Activated T-helper 2 cell treated with anti-CD3 and anti-CD28 coated beads, Interferon-gamma antibody, Interleukin-2, Interleukin-4, amounts not matched to agents 10 μg/mL and 5 μg/mL and 100 μg/mL, durations not matched to agents 14 hours and 24 hours and 36 hours (primary cell): ENCODE data around the gene EPDR1. TPM values are rescaled to one million over a fixed set of nuclear protein-coding genes. Genes with fewer than 3 reads are reported as not detected.
"Not testable (repeated sequence)": the region's sequence is repeated elsewhere in the genome, so short reads cannot be mapped to it uniquely, and the experiment has no call there.

Source experiments
- DNase-seq: peaks from one replicate; pipeline ENCODE4 v3.0.0; 2021; ENCODE audit warnings: low spot score
- H3K27ac Mint-ChIP-seq: one replicate; pipeline ENCODE4 v1.8.0; 2021; ENCODE audit warnings: mixed read lengths
- H3K27me3 Mint-ChIP-seq: one replicate; pipeline ENCODE4 v1.8.0; 2021; ENCODE audit warnings: low read depth, mixed read lengths
- H3K36me3 Mint-ChIP-seq: one replicate; pipeline ENCODE4 v1.8.0; 2021; ENCODE audit warnings: low read depth, mixed read lengths
- H3K4me1 Mint-ChIP-seq: one replicate; pipeline ENCODE4 v1.8.0; 2021; ENCODE audit warnings: low read depth, mixed read lengths
- H3K4me3 Mint-ChIP-seq: one replicate; pipeline ENCODE4 v1.8.0; 2021; ENCODE audit warnings: low read depth, mild to moderate bottlenecking, moderate library complexity, mixed read lengths
- H3K9me3 Mint-ChIP-seq: one replicate; pipeline ENCODE4 v1.8.0; 2021; ENCODE audit warnings: mixed read lengths
- intact Hi-C: fragments of 100-400 bp; cut with micrococcal nuclease; formaldehyde crosslinking; loops from one replicate; pipeline ENCODE4 v1.15.1; 2023
- total RNA-seq: library from RNA; stranded (reverse); gene quantifications from 2 replicates; pipeline ENCODE4 v1.2.3, GENCODE V29; 2022

EPDR1 gene
- total RNA-seq, 1 donor from 2014 or later = 1.1 TPM

DNA sequence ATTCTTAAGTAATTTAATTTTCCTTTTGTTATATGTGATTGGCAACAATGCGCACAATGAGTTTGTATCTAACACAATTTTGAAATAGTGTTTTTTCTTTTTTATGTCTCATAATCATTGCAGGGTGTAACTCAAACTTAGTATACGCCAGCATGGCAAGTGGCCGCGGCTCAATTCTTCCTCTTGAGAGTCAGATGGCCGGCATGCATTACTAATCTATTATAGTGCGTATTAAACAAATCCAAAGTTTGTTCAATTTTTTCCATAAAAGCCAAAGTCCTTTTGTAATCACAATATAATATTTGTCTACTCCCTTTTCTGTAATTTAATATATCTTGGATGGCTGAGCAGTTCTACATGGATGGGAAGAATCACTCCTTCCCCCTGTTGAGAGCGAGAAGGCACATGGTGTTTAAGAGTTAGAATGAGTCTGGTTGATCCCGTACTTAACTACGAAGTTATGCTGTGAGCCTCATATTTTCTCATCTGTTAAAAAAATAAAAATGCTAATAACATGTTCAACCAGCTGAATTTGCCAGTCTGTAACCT lies 12.7 kb downstream of the EPDR1 start:
- H3K4me1 Mint-ChIP-seq = no peaks in the 10 kb centered on the region
- no peaks in the 10 kb centered on the region for H3K36me3 Mint-ChIP-seq
- no peak for DNase-seq
- no peaks in the 10 kb centered on the region for H3K9me3 Mint-ChIP-seq
- no peak overlapping the region for H3K27ac Mint-ChIP-seq
- no peaks in the 10 kb centered on the region for H3K27me3 Mint-ChIP-seq
- intact Hi-C loops = no loop called here
- H3K4me3 Mint-ChIP-seq = no peak overlapping the region

DNA sequence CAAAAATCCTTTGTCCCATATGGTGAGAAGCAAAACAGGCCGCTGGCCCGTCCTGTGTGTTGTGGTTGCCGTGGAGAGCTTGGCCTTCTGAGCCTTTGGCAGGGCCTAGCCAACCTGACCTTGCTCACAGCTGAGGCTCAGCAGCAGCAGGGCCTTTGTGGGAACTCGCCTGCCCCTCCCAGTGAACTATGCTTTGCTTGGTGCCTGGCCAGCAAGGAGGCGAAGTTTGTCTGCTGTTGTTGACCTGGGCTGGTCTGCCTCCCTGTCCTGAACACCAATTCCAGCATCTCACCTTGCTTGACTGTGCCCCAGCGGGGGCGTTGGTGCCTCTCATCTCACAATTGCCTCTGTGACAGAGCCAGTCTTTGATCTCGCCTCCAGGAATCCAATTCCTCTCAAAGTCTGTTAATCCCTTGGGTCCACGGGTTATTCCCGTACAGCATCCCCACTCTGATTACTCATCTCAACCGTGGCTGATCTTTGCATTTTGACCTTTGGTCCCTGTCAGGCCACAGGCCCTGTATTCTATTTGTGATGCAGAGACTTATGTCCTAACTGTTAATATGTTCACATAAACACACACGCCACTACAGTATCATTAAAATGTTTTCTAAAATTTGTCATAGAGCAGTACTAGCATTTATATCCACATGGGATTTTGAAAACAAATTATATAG lies 22.6 kb downstream of the EPDR1 start:
- Mint-ChIP-seq H3K27me3 (peaks cover 3% of the 10 kb centered on the region), H3K4me3 (no peak overlapping the region), H3K27ac (no peak overlapping the region)

DNA sequence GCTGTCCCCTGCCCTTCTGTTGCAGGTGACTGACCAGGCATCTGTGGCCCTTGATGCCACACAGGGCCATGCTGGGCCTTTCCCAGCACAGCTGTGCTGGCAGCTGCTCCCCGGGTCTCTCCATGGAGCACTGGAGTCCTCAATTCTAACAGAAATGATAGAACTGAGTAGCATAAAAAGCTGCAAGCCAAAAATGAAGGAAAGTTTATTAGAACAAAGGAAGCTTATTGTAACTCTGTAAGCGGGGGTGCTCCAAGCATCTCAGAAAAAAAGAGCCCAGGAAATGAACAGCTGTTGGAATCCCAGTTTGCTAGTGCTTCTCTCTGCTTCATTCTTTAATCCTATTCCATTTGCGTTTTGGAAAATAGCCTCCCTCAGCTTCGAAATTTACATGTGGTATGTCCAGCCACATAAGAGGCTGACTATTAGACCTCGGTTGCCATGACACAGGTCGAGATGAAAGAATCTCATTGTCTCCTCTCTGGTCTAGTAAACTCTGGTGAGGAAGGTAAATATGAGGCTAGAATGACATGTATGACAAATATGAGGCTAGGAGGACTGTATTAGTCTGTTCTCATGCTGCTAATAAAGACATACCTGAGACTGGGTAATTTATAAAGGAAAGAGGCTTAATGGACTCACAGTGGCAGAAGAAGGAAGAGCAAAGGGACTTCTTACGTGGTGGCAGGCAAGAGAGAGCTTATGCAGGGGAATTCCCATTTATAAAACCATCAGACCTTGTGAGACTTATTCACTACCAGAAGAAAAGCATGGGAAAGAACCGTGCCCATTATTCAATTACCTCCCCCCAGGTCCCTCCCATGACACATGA lies 23.7 kb downstream of the EPDR1 start:
- no peak overlapping the region for H3K27ac Mint-ChIP-seq
- peaks cover 3% of the 10 kb centered on the region for H3K27me3 Mint-ChIP-seq
- H3K4me3 Mint-ChIP-seq = no peak overlapping the region
- no peaks in the 10 kb centered on the region for H3K9me3 Mint-ChIP-seq
- no peaks in the 10 kb centered on the region for H3K36me3 Mint-ChIP-seq
- intact Hi-C loops = no loop called here
- no peak for DNase-seq
- no peaks in the 10 kb centered on the region for H3K4me1 Mint-ChIP-seq

More for the DNA sequence above, 22.6 kb downstream of the EPDR1 start:
- H3K4me1 Mint-ChIP-seq = no peaks in the 10 kb centered on the region
- intact Hi-C loops = no loop called here
- no peaks in the 10 kb centered on the region for H3K9me3 Mint-ChIP-seq
- no peaks in the 10 kb centered on the region for H3K36me3 Mint-ChIP-seq
- no peak for DNase-seq

DNA sequence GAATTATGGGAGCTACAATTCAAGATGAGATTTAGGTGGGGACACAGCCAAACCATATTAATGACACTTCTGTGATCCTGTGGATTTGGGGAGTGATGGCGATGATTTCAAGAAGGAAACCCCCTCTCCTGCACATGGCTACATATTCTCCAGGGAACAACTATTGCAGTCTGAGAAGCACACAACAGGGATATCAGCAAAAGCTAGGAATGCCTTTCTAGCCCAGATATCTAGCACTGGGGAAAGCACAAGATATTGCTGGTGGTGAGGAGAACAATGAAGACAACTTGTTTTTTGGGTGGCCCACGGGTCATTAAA lies 24.3 kb downstream of the EPDR1 start:
- peaks cover 3% of the 10 kb centered on the region for H3K27me3 Mint-ChIP-seq
- no peak overlapping the region for H3K4me3 Mint-ChIP-seq
- no peaks in the 10 kb centered on the region for H3K9me3 Mint-ChIP-seq
- DNase-seq = no peak
- no peaks in the 10 kb centered on the region for H3K4me1 Mint-ChIP-seq
- intact Hi-C loops = no loop called here
- H3K27ac Mint-ChIP-seq = no peak overlapping the region
- H3K36me3 Mint-ChIP-seq = no peaks in the 10 kb centered on the region

DNA sequence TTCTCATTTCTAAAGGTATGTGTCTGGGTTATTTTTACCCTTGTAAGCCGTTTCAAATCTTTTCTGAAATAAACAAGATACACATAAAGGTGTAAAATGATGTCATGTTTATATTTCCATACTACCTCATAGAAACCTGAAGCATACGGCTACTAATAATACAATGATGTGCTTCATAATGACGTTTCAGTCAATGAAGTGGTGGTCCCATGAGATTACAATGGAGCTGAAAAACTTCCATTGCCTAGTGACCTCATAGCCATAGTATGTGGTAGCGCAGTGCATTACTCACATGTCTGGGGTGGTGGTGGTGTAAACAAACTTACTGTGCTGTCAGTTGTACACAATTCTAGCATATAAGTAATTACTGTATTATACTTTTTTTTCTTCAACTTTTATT lies 24.9 kb downstream of the EPDR1 start:
- Mint-ChIP-seq H3K36me3 (no peaks in the 10 kb centered on the region), H3K4me1 (no peaks in the 10 kb centered on the region)

DNA sequence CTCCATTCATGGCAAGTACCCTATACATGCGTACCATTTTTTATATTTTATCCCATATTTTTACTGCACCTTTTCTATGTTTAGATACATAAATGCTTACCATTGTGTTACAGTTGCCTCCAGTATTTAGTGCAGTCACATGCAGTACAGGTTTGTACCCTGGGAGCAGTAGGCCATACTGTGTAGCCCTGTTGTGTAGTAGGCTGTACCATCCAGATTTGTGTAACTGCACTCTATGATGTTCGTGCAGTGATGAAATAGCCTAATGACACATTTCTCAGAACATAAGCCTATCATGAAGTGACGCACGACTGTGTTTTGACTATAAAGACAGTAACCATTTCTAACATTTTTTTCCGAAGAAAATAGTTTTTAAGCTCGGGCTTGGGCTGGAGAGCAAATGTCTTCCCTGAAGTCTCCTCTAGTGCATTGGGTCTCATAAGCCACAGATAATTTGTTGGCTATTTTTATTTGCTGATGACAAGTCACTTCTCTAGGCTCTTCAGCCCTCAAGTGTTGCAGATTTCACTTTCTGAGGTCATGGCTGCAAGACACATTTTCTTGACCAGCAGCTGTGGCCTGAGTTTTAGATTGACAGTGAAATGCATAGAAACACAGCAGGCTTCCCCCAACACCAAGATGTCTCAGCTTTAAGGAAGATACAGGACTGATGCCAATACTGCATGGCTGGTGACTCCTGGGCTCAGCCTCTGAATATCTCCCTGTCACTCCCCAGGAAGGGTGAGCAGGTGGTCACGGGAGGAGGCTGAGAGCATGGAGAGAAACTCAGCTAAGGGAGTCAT lies 26.9 kb downstream of the EPDR1 start:
- Mint-ChIP-seq H3K9me3 (no peaks in the 10 kb centered on the region), H3K4me1 (no peaks in the 10 kb centered on the region), H3K27me3 (no peaks in the 10 kb centered on the region), H3K36me3 (no peaks in the 10 kb centered on the region), H3K27ac (no peak overlapping the region), H3K4me3 (no peak overlapping the region)
- no peak for DNase-seq
- intact Hi-C loops = no loop called here

More for the DNA sequence above, 24.9 kb downstream of the EPDR1 start:
- no peak for DNase-seq
- H3K4me3 Mint-ChIP-seq = no peak overlapping the region
- intact Hi-C loops = no loop called here
- no peaks in the 10 kb centered on the region for H3K9me3 Mint-ChIP-seq
- no peak overlapping the region for H3K27ac Mint-ChIP-seq
- no peaks in the 10 kb centered on the region for H3K27me3 Mint-ChIP-seq

DNA sequence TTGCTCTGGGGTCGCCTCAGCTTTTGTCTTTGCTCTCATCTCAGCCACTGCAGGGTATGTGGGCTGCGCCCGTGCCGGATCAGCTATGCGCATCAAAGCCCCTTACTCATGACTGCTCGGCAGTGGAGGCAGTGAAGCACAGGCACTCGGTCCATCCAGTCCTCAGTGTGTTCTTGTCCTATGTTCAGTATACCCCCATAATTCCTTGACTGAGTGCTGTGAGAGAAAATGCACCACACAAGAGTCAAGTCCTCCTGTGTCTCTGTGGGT lies 27.4 kb downstream of the EPDR1 start:
- DNase-seq = no peak
- intact Hi-C loops = no loop called here
- Mint-ChIP-seq H3K27ac (no peak overlapping the region), H3K27me3 (no peaks in the 10 kb centered on the region), H3K9me3 (no peaks in the 10 kb centered on the region), H3K4me1 (no peaks in the 10 kb centered on the region), H3K4me3 (no peak overlapping the region), H3K36me3 (no peaks in the 10 kb centered on the region)

DNA sequence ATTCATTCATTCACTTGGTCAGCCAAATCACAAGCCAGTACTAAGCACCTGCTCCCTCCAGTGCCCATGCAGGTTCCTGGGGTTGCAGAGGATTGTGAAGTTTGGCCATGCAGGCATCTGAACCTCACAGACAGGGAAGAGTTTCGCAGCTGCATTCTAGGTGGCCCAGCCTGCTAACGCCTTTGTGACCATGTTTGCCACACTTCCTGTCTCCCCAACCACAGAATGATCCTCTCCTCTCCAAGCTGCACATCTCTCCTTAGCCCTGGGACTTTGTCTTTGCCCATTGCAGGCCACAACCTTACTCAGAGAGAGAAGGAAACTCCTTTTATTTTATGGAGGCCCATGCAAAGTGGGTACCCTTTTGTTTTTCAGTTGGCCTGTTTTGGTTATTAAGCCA lies 31.8 kb downstream of the EPDR1 start:
- no peak for DNase-seq
- Mint-ChIP-seq H3K36me3 (no peaks in the 10 kb centered on the region), H3K4me1 (no peaks in the 10 kb centered on the region), H3K9me3 (no peaks in the 10 kb centered on the region), H3K27ac (no peak overlapping the region), H3K27me3 (peaks cover 3% of the 10 kb centered on the region), H3K4me3 (no peak overlapping the region)
- intact Hi-C loops = no loop called here

DNA sequence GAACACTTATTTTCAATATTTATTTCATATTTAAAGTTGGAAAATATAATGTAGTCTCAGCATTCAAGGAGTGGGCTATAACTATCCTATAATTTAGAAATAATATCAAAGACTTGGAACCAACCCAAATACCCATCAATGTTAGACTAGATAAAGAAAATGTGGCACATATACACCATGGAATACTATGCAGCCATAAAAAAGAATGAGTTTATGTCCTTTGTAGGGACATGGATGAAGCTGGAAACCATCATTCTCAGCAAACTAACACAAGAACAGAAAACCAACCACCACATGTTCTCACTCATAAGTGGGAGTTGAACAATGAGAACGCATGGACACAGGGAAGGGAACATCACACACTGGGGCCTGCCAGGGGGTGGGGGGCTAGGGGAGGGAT lies 33.8 kb downstream of the EPDR1 start:
- H3K27me3 Mint-ChIP-seq, H3K9me3 Mint-ChIP-seq, H3K36me3 Mint-ChIP-seq, DNase-seq, H3K4me1 Mint-ChIP-seq, H3K4me3 Mint-ChIP-seq, H3K27ac Mint-ChIP-seq, intact Hi-C loops: not testable (repeated sequence)

DNA sequence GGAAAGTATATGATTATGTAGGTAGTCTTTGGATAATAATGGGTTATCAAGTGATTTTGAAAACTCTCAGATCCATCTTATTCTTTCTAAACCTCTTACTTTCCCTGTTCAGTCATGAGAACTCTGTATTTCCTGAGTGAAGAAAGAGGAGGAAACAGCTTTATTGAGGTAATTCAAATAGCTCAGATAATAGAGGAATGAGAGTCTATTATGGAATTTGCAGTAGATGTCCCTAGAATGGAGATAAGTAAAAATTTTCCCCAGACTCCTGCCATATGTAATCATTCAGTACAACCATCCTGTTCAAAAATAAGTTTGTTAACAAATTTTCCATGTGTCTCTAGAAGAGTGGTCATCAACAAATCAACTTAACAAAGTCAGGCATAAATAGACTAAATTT lies 36.4 kb downstream of the EPDR1 start:
- Mint-ChIP-seq H3K9me3 (no peaks in the 10 kb centered on the region), H3K27me3 (peaks cover 3% of the 10 kb centered on the region), H3K4me3 (no peak overlapping the region), H3K27ac (no peak overlapping the region), H3K36me3 (no peaks in the 10 kb centered on the region), H3K4me1 (no peaks in the 10 kb centered on the region)
- no peak for DNase-seq
- intact Hi-C loops = no loop called here

DNA sequence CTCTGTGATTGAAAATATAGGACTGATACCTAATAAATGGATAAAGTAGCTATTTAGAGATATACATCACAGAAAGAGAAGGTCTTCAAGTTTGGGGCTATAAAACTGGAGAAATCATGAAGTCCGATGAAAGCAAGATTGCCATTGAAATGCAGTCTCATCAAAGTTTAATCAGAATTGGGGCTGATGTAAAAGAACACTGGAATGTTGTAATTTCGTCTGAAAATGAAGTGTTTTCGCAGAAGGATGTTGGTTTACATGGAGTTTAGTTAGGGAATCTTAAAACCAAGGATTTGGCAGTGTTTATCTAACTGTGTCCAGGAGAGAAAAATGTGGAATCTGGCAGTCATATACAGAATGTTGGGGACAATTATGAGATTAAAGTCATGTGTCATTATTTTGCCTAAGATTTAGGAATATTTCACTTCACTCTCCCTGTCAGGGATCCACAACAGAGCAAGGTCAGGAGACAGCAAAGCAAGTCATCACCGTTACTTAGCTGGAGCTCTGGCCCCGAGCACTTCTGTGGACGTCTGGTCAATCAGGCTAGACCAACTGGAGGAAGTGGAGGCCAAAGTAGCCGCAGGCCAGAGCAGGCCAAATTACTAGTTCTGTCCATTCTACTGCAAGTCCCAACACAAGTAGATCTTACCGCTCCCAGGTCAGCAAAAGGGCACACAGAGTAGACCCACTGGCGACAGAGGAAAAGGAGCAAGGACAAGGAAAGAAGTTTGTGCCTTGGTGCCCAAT lies 37.0 kb downstream of the EPDR1 start:
- H3K9me3 Mint-ChIP-seq = no peaks in the 10 kb centered on the region
- no peaks in the 10 kb centered on the region for H3K36me3 Mint-ChIP-seq

DNA sequence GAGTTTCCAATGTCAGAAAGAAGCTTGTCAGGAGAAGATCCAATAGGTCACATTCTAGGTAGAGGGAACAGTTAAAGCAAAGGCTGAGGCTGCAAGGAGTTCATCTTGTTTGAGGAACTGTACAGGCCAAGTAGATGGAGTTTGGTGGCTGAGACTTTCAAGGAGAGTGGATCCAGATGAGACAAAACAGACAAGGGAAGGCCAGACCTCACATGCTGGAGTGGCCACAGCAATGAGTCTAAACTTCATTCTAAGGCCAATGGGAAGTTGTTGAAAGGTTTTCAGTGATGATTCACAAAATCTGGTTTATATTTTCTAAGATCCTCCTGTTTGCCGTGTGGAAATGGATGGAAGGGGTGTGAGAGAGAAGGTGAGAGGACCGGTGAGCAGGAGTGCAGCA lies 40.0 kb downstream of the EPDR1 start:
- no peaks in the 10 kb centered on the region for H3K4me1 Mint-ChIP-seq
- no peak for DNase-seq
- H3K9me3 Mint-ChIP-seq = no peaks in the 10 kb centered on the region
- no peaks in the 10 kb centered on the region for H3K36me3 Mint-ChIP-seq
- H3K27ac Mint-ChIP-seq = no peak overlapping the region
- peaks cover 3% of the 10 kb centered on the region for H3K27me3 Mint-ChIP-seq
- no peak overlapping the region for H3K4me3 Mint-ChIP-seq
- intact Hi-C loops = no loop called here

More for the DNA sequence above, 37.0 kb downstream of the EPDR1 start:
- Mint-ChIP-seq H3K4me3 (no peak overlapping the region), H3K27me3 (peaks cover 3% of the 10 kb centered on the region), H3K4me1 (no peaks in the 10 kb centered on the region), H3K27ac (no peak overlapping the region)
- no peak for DNase-seq
- intact Hi-C loops = no loop called here
